Bronchial epithelial cell (primary cell): ENCODE results near the gene PIK3CA. TPM values are rescaled to one million over a fixed set of nuclear protein-coding genes. Genes with fewer than 3 reads are reported as not detected.
"Not testable (repeated sequence)": the region's sequence is repeated elsewhere in the genome, so short reads cannot be mapped to it uniquely, and the experiment has no call there.

Experiments
- DNase-seq: peaks from one replicate; pipeline ENCODE4 v3.0.0-alpha.2; 2010; ENCODE audit warnings: low read depth
- FAIRE-seq: peaks from 2 replicates; lab custom pipeline; 2011; peaks lifted over from hg19 to GRCh38; lab: Jason Lieb, UNC
- H3K27me3 ChIP-seq: 2 replicates; pipeline ENCODE4 v1.5.1; 2011; ENCODE audit warnings: low read length; ENCODE audit not compliant: control insufficient read depth, insufficient read depth
- H3K36me3 ChIP-seq: 2 replicates; pipeline ENCODE4 v1.5.1; 2011; ENCODE audit warnings: low read length; ENCODE audit not compliant: control insufficient read depth, insufficient read depth
- H3K4me3 ChIP-seq: 2 replicates; pipeline ENCODE4 v1.5.1; 2011; ENCODE audit warnings: mild to moderate bottlenecking, low read depth, low read length, control low read depth
- total RNA-seq: library from RNA; depleted of rRNA; stranded (reverse); fragments of >200 nt; gene quantifications from 2 replicates; pipeline ENCODE4 v1.2.1, GENCODE V29; 2014
- TF ChIP-seq, protein P1 (sequence below): IDR thresholded peaks from 2 replicates; pipeline ENCODE4 v1.5.1; 2011; ENCODE audit warnings: mild to moderate bottlenecking, moderate library complexity, low read length, control low read depth, inconsistent platforms; ENCODE audit not compliant: insufficient read depth, severe bottlenecking

PIK3CA gene
- total RNA-seq, 1 donor from 2014 or later: 20.3 TPM

DNA sequence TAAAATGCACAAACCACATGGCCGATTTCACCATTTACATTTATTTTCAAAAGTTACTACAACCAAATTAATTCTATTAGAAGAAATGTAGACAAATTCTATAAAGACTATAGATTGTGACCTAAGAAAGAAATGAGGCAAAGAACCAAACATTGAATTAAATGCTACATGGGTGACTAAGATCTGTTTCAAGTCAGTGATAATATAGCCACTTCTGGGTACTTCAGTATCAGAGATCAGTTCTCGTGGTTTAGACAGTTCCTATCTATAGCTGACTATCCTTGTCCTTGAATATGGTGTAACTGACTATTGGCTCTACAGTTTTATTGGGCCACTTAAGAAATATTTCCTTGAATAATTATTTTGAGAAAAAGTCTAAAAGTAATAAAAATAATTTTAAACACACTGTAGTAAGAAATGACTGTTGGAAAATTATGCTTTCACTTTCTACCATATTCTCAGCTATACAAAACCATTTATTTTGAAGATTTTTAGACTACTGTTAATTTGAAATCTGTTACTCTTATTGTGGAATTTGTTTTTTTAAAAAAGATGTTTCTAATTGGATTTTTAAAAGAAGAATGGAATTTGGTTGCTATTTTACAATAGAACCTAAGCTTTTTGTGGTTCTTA lies 88.6 kb downstream of the PIK3CA start:
- DNase-seq (no peak), FAIRE-seq (no peak)
- TF ChIP-seq, protein P1, sequence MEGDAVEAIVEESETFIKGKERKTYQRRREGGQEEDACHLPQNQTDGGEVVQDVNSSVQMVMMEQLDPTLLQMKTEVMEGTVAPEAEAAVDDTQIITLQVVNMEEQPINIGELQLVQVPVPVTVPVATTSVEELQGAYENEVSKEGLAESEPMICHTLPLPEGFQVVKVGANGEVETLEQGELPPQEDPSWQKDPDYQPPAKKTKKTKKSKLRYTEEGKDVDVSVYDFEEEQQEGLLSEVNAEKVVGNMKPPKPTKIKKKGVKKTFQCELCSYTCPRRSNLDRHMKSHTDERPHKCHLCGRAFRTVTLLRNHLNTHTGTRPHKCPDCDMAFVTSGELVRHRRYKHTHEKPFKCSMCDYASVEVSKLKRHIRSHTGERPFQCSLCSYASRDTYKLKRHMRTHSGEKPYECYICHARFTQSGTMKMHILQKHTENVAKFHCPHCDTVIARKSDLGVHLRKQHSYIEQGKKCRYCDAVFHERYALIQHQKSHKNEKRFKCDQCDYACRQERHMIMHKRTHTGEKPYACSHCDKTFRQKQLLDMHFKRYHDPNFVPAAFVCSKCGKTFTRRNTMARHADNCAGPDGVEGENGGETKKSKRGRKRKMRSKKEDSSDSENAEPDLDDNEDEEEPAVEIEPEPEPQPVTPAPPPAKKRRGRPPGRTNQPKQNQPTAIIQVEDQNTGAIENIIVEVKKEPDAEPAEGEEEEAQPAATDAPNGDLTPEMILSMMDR: no peak
- Histone ChIP-seq H3K36me3 (no peaks in the 10 kb centered on the region), H3K27me3 (no peaks in the 10 kb centered on the region), H3K4me3 (no peak overlapping the region)

- not testable (repeated sequence) for DNase-seq, FAIRE-seq, H3K27me3 ChIP-seq, H3K36me3 ChIP-seq, H3K4me3 ChIP-seq
Observed at GRCh38 chr3:179240299-179240698, 92.1 kb downstream of the PIK3CA start.

- H3K27me3 ChIP-seq: not testable (repeated sequence)
Observed at GRCh38 chr3:179242859-179243258, 94.7 kb downstream of the PIK3CA start.

DNA sequence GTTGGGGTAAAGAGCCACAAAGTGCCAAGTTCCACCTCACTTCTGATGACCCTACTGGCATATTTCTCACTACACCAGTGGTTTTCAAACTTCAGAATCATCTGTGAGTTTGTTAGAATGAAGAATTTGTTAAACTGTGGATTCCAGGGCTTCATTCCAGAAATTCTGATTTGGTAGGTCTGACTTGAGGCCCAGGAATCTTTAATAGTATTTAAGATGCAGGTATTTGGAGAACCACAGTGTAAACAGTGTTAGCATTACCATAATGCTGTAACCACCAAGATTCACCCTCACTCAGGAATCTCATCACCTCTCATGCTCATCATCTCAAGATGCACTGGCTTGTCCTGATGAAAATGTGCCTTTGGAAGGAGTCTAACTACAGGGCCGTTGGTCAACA lies 96.7 kb downstream of the PIK3CA start:
- no peak overlapping the region for H3K4me3 ChIP-seq
- FAIRE-seq (no peak), DNase-seq (no peak)
- H3K36me3 ChIP-seq: no peaks in the 10 kb centered on the region
- TF ChIP-seq, protein P1: no peak
- H3K27me3 ChIP-seq: no peaks in the 10 kb centered on the region

More at GRCh38 chr3:179242859-179243258, 94.7 kb downstream of the PIK3CA start:
- not testable (repeated sequence) for FAIRE-seq, DNase-seq, H3K4me3 ChIP-seq, H3K36me3 ChIP-seq

GRCh38 chr3:179247289-179248015 lies 99.3 kb downstream of the PIK3CA start:
- no peaks in the 10 kb centered on the region for H3K27me3 ChIP-seq
- TF ChIP-seq, protein P1: no peak
- H3K4me3 ChIP-seq: no peak overlapping the region
- no peak for FAIRE-seq
- no peak for DNase-seq
- H3K36me3 ChIP-seq: no peaks in the 10 kb centered on the region

DNA sequence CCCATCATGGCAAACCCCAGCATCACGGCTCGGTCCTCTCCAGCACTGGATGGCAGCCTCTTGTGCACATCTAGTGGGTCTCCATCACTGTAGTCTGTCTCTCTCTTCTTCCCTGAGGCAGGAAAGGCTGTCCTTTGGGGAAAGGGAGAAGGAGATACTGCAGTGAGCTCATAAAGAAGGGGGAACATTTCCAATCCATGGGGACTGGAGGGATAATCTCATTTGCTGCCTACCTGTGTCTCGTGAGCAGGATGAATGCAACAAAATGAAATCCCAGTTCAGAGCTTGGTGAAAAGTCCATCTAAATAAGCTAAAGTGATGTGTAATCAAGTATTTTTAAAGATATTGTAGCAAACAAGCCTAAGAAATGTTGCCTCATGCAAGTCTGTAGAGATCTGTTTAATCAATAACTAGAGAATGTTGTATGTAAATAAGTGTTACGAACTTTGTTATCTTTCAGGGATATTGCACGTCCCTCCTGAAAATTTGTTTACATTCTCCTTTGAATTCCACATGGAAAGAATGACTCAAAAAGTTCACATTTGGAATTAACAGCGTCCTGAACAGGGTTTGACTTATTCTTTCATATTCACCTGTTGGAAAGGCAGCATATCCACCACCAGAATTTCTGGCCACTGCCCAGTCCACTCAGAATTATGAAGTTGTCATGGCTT lies 102.8 kb downstream of the PIK3CA start, which contains the start of gene KCNMB3:
Gene KCNMB3, minus strand, starts transcription at position 312 of the 674 bp plus-strand sequence. Its CDS starts 124 bp downstream, at position 188.
- Histone ChIP-seq H3K27me3 (no peaks in the 10 kb centered on the region), H3K4me3 (no peak within 1 kb of the TSS), H3K36me3 (no peaks in the 10 kb centered on the region)
- TF ChIP-seq, protein P1: no peak
- FAIRE-seq: no peak
- DNase-seq: no peak
